22Rv1 (cell line): ENCODE measurements around the gene LYST.
"Not testable (repeated sequence)": the region's sequence is repeated elsewhere in the genome, so short reads cannot be mapped to it uniquely, and the experiment has no call there.

ENCODE experiments used
- H3K27ac ChIP-seq: fragments of 450-650 bp; 2 replicates; pipeline ENCODE4 v1.5.1; 2017
- ZFX ChIP-seq: fragments of 450-650 bp; IDR thresholded peaks from 2 replicates; pipeline ENCODE4 v1.6.1; 2017; ENCODE audit warnings: antibody characterized with exemption, borderline replicate concordance
- TF ChIP-seq, protein P1 (sequence below): fragments of 450-650 bp; IDR thresholded peaks from 2 replicates; pipeline ENCODE4 v1.5.1; 2017; ENCODE audit warnings: mild to moderate bottlenecking

LYST gene

GRCh38 chr1:235758931-235759330, 107.8 kb downstream of the LYST start:
- H3K27ac ChIP-seq, result no peak overlapping the region
- TF ChIP-seq, protein P1, sequence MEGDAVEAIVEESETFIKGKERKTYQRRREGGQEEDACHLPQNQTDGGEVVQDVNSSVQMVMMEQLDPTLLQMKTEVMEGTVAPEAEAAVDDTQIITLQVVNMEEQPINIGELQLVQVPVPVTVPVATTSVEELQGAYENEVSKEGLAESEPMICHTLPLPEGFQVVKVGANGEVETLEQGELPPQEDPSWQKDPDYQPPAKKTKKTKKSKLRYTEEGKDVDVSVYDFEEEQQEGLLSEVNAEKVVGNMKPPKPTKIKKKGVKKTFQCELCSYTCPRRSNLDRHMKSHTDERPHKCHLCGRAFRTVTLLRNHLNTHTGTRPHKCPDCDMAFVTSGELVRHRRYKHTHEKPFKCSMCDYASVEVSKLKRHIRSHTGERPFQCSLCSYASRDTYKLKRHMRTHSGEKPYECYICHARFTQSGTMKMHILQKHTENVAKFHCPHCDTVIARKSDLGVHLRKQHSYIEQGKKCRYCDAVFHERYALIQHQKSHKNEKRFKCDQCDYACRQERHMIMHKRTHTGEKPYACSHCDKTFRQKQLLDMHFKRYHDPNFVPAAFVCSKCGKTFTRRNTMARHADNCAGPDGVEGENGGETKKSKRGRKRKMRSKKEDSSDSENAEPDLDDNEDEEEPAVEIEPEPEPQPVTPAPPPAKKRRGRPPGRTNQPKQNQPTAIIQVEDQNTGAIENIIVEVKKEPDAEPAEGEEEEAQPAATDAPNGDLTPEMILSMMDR, result no peak
- TF ChIP-seq ZFX, result no peak

- no peak overlapping the region for H3K27ac ChIP-seq
- TF ChIP-seq, protein P1, result no peak
- no peak for TF ChIP-seq ZFX
These were observed 109.1 kb downstream of the LYST start for GRCh38 chr1:235757587-235758096.

GRCh38 chr1:235754186-235754585, 112.5 kb downstream of the LYST start:
- not testable (repeated sequence) for H3K27ac ChIP-seq

DNA sequence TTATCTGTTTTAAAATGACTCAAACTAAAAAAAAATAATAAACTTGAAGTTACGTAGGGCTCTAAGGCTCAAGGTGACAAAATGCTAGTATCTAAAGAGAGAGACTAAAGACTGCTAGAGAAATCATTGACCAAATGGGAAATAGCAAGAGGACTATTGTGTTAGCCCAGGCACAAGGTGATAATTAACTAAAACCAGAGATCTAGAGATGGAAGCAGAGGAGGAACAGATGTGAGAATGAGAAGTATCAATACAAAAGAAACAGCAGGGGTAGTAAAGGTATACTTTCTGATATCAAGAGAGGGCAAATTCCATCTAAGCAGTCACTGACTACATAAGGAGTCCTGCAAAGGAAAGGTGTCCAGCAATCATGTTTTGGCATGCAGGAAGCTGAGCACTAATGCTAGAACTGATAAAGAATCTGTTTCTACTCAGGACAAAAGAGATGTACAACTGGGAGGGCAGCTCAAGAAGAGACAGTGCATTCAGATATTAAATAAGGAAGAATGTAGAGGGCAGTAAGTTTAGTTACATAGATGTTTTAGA, 116.9 kb downstream of the LYST start:
- no peak for TF ChIP-seq ZFX
- TF ChIP-seq, protein P1, result no peak
- no peak overlapping the region for H3K27ac ChIP-seq

- TF ChIP-seq, protein P1, result no peak
- TF ChIP-seq ZFX, result no peak
- no peak overlapping the region for H3K27ac ChIP-seq
These were observed 118.0 kb downstream of the LYST start for GRCh38 chr1:235748747-235749146.

DNA sequence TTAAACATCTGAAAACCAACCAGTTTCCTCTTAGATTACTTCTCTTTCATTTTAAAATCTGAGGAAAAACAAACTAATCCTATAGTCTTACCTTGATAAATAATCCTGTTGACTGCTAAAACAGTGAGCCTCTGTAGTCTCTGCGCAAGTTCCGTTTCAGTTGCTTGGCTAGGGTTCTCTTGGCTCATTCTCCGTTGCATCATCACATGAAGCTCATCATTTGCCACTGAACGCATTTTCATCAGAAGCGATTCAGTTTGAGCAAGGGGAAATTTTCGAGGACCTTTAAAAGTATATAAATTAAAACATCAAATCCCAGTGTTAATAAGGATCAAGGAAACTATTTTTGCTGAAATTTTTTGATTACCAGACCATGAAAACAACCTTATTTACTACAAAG, 120.5 kb downstream of the LYST start:
- TF ChIP-seq, protein P1, result no peak
- TF ChIP-seq ZFX, result no peak

GRCh38 chr1:235745503-235746136, 121.1 kb downstream of the LYST start:
- no peak overlapping the region for H3K27ac ChIP-seq
- TF ChIP-seq ZFX, result no peak
- TF ChIP-seq, protein P1, result no peak

More for the DNA sequence above, 120.5 kb downstream of the LYST start:
- no peak overlapping the region for H3K27ac ChIP-seq
